ENCODE data around the gene ARHGEF28.

- TF ChIP-seq POLR2A (IDR thresholded peaks at IDR 0.05; ENCODE audit: low read depth, low read length) = no peak
- no peak for TF ChIP-seq POLR2AphosphoS5 (IDR thresholded peaks at IDR 0.05; ENCODE audit: low read depth, low read length)
- TF ChIP-seq TAF1 (IDR thresholded peaks at IDR 0.05; ENCODE audit: borderline replicate concordance, low read depth, low read length) = no peak
Measured at GRCh38 chr5:73805449-73805848, 179.5 kb downstream of the ARHGEF28 start.
